ENCODE results near the gene ALDH1L1. TPM values are rescaled to one million over a fixed set of nuclear protein-coding genes. Genes with fewer than 3 reads are reported as not detected.

Gene ALDH1L1
- total and polyA plus RNA-seq, 2 of the 8 experiments (the other 6 are each of a cell fraction or from before 2014, with no cell fraction given) = 0.98 to 1.6 TPM

- no peak for TF ChIP-seq RAD21 (IDR thresholded peaks at IDR 0.05 in 1 of 2, conservative IDR thresholded peaks at IDR 0.05 in 1 of 2; ENCODE audit: low read depth in 2 of 2, low read length in 2 of 2)
- TF ChIP-seq HDAC6 (IDR thresholded peaks at IDR 0.05; ENCODE audit: low read depth, low read length) = no peak
- TF ChIP-seq TBP (IDR thresholded peaks at IDR 0.05; ENCODE audit: low read depth, low read length) = no peak
Observed at GRCh38 chr3:126147932-126148683, 32.3 kb downstream of the ALDH1L1 start (continued).
